RPMI8226 (cell line): Measurements from ENCODE around the gene SKIDA1.
"Not testable (repeated sequence)": the region's sequence is repeated elsewhere in the genome, so short reads cannot be mapped to it uniquely, and the experiment has no call there.

Experiments
- DNase-seq: peaks from one replicate; pipeline ENCODE4 v3.0.0-alpha.2; 2015

Gene SKIDA1

GRCh38 chr10:21525367-21526187 is at the start of gene SKIDA1:
Gene SKIDA1, minus strand, starts transcription at chr10:21525682. Its CDS starts 7,860 bp downstream, at chr10:21517822.
- DNase-seq, result peak; percentile 78

GRCh38 chr10:21574514-21574913 is 49.0 kb upstream of the SKIDA1 start:
- DNase-seq, result not testable (repeated sequence)

DNA sequence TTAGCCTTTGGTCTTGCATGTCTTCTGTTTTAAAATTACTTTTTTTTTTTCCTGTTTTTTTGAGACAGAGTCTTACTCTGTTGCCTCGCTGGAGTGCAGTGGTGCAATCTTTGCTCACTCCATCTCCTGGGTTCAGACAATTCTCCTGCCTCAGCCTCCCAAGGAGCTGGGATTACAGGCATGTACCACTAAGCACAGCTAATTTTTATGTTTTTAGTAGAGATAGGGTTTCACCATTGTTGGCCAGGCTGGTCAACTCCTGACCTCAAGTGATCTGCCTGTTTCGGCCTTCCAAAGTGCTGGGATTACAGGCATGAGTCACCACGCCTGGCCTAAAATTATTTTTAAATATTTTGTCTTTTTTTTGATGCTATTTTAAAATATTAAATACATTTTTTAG is 47.1 kb upstream of the SKIDA1 start:
- DNase-seq, result no peak

DNA sequence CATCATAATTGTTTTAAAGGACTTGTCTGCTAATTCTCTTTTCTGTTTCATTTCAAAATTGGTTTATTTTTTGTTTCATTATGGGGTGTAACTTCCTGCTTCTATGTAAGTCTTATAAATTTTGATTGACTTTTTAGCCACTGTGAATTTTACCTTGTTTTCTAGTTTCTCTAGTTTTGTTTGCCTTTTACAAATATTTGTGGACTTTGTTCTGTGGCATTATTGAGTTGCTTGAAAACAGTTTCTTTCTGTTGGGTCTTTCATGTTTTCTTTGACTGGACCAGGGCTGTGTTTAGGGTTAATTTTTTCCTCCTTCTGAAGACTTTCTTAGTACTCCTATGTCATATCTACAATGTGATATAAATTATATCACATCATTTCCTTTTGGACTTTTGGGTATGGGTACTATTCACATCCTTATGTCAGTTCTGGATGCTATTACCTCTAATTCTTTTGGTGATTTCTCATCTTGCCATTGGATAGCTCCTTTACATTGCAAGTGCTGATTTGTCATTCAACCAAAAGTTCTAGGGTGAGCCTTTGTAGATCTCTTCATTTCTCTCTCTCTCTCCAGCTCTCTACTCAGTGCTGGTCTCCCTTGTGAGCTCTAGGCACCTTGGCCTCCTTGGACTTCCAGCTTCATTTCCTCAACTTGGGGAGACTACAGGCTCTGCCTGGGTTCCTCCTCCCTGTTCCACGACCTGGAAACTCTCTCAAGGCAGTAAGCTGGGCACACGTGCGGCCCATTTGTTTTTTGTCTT is 45.5 kb upstream of the SKIDA1 start:
- DNase-seq, result no peak

DNA sequence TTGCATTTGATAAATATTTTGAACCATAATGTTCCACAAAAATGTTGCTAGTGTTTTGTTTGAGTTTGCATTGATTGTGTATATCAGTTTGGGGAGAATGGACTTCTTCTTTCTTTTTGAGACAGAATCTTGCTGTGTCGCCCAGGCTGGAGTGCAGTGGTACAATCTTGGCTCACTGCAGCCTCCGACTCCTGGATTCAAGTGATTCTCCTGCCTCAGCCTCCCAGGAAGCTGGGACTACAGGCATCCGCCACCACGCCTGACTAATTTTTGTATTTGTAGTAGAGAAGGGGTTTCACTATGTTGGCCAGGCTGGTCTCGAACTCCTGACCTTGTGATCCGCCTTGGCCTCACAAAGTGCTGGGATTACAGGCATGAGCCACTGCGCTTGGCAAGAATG is 33.5 kb upstream of the SKIDA1 start:
- DNase-seq, result not testable (repeated sequence)

GRCh38 chr10:21556527-21556926 is 31.0 kb upstream of the SKIDA1 start:
- DNase-seq, result no peak

- DNase-seq, result no peak
These were observed 27.2 kb upstream of the SKIDA1 start for GRCh38 chr10:21552638-21553037.

DNA sequence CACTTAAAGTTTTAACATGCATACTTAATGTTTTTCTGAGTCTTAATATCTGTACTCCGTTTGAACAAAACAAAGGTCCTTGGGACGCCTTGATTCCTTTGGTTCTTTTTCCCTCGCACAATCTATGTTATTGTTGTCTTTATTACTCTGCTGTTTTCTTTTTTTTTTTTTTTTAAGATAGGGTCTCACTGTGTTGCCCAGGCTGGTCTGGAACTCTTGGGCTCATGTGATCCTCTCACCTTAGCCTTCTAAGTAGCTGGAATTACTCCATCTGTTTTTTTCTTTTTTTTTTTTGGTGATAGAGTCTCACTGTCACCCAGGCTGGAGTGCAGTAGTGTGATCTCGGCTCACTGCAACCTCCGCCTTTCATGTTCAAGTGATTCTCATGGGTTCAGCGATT is 21.8 kb upstream of the SKIDA1 start:
- DNase-seq, result no peak

- not testable (repeated sequence) for DNase-seq
These were observed 15.2 kb upstream of the SKIDA1 start for GRCh38 chr10:21540701-21541100.

GRCh38 chr10:21536874-21537273 is 11.4 kb upstream of the SKIDA1 start:
- DNase-seq, result no peak

DNA sequence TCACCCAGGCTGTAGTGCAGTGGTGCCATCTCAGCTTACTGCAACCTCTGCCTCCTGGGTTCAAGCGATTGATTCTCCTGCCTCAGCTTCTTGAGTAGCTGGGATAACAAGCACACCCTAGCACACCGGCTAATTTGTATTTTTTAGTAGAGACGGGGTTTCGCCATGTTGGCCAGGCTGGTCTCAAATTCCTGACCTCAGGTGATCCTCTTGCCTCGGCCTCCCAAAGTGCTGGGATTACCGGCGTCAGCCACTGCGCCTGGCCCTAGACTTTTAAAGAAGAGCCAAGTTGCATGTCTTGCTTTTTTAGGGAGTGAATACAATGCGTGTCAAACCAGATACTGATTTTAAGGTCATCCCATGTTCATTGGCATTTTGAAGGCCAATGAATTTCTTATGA is 10.5 kb upstream of the SKIDA1 start:
- not testable (repeated sequence) for DNase-seq

- DNase-seq, result no peak
These were observed 10.0 kb upstream of the SKIDA1 start for GRCh38 chr10:21535494-21535965.

- DNase-seq, result peak; percentile 68
These were observed 9.4 kb upstream of the SKIDA1 start for GRCh38 chr10:21534604-21535493.

- DNase-seq, result no peak
These were observed 8.8 kb upstream of the SKIDA1 start for GRCh38 chr10:21534280-21534586.

DNA sequence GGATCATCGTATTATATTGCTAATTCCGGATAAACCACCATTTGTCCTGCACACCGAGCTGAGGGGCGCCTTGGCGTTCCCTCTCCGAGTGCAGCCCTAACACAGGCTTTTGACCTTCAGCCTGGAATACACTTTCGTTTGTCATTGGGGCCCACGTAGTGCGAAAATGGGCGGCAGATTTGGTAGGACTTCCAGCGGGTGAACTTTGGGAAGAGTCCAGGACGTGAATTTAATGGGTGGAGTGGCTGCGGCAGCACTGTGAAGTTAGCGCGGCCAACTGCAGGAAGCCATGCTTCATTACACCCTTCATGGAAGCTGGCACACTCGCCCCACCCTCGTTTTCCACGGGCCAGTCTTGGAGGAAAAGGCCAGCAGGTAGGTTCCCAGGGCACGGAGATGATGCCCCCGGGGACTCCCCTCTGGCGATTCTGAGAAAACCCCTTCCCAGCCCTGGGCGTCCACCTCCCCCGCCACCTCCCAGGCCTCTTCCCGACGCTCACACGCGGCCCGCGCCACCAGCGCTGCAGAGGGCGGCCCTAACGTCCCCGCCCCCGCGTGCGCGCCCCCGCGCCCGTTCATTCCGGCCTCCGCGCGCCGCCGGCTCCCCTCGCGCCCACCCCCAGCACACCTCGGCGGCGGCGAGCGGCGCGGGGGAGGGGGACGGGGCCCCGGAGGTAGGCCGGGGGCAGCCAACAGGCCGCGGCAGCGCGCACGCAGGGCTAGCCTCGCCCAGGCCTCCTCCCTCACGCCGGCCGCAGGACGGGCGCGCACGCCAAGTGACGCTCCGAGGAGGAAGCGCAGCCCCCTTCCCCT is 8.2 kb upstream of the SKIDA1 start, which contains the start of gene MLLT10:
MLLT10 (plus strand) TSS at position 766 of the 813 bp plus-strand sequence. CDS start 413 bp downstream, outside the sequence.
- DNase-seq, result peak; percentile 97

- DNase-seq, result no peak
These were observed 7.4 kb upstream of the SKIDA1 start for GRCh38 chr10:21532694-21533466.

DNA sequence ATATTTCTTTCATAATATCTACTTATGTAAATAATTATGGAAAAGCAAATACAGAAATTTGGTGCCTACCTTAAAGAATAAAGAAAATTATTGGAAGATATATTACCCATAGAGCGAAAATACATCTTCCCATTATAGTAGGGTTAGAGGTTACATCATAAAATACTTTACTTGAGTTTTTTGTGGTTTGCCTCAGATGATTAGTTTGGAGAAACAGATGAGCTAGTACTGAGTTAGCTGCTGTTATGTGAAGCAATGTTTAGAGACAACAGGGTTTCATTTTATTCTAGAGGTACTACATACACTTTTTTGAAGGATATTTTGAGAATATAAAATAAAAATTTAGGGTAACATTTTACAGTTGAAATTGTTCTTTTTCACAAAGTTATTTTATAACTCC is 5.7 kb upstream of the SKIDA1 start:
- DNase-seq, result no peak

DNA sequence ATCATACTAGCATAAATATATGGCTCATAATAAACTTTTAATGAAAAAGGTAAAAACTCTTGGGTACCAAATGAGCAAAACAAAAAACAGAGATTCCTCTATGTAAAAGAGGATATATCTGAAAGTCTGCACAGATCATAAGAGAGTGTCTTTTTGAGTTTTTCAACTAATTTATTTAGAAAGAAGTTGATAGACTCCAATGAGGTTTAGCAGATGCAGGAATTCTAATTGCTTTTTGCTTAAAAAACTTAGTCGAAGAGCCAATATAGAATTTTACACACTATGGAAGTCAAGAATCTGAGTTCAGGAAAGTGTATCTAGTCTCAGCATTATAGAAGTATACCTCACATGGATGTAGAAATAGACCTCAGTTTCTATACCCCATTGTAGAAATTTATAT is 5.2 kb upstream of the SKIDA1 start:
- DNase-seq, result no peak

DNA sequence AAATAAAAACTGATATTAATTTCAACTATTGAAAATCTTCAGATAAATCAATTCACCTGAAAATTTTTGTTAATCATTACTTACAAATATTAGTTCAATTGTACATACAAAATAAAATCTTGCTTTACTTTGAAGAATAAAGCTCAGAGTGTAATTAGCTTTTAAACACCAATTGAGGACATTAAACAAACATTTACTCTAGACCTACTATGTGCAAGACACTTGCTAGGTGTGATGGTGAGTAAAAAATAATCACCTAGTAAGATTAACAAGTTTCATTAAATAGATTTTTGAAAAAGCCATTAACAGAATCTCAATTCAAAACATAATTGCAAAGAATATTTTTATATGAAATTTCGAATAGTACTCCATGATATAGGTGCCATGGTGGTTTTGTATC is 4.7 kb upstream of the SKIDA1 start:
- DNase-seq, result no peak

DNA sequence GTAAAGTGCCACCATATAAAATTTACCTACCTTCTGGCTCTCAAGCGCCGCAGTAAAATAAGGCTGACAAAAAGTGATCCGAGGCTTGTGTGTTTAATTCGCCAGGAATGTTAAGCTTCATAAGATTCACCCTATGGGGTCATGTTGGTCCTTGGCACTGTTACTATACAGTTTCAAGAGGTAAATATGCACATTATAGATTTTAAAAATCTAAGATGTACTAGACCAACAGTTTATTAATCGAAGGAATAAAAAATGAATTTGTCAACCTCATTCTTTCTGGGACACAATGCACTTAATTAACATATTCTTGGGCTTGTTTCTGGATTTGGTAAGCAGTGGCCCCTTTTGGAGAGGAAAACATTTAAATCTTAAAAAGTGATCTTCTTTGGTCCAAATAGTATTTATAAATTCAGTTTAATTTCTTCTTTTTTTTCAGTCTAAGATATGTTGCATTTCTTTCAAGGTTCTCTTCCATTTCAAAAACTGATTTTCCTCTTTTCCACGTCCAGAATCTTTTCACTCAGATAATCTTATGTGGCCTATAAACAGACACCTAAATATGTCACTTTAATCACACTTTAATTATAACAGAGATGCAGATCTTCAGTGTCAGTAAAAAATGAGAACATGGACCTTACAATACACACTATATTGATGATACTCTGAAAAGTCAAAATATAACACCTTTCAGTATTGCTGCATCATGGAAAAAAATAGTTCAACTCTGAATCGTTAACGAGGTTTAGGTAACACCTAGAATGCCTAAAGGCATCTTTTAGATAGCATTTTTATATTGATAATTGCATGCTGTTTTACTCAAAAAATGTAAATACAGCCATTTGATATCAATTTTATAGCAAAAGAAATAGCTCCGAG is 3.8 kb upstream of the SKIDA1 start:
- no peak for DNase-seq
